NCI-H524 treated with DMSO at 0.1 percent for 48 hours (cell line): ENCODE results near the gene THSD1.
"Not testable (repeated sequence)": the region's sequence is repeated elsewhere in the genome, so short reads cannot be mapped to it uniquely, and the experiment has no call there.

Experiments
- DNase-seq: peaks from one replicate; lab custom pipeline; 2025; lab: John Stamatoyannopoulos, UW

Gene THSD1

GRCh38 chr13:52353193-52353592 is 52.8 kb downstream of the THSD1 start:
- no peak for DNase-seq

DNA sequence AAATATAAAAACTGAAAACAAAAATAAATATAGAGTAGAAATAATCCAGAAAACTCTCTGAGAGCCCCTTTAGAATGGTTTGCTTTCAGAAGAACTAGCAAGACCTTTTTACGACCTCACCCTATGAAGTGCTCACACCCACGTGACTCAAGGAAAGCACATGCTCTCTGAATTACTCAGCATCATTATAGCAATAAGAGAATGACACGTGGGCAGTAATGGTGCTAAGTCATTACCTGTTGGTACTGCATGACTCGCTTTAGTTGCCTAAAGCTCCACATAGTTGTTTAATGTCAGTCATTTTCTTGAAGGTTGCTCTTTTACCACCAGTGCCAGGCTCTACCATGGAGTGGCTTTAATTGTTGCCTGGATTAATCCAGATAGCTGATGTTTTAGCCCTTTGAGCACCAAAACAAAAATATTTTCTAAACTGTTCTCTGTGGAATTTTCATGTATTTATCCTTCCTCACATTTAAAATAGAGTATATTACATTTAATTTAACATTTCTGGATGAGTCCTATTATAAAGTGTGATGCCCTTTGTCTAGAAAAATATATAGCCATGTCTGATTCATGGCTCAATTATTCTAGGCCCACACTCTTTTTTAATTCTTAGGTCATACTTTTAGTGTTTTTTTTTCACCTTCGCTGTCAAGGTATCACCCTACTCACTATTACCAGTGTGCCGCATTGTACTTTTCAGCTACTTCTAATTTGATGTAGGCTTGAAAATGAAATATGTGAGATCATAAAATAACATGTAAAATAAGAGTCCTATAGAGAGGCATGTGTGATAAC is 56.8 kb downstream of the THSD1 start:
- no peak for DNase-seq

- DNase-seq, result no peak
These were observed 57.9 kb downstream of the THSD1 start for GRCh38 chr13:52348071-52348470.

GRCh38 chr13:52345631-52346251 is 60.2 kb downstream of the THSD1 start:
- DNase-seq, result no peak

DNA sequence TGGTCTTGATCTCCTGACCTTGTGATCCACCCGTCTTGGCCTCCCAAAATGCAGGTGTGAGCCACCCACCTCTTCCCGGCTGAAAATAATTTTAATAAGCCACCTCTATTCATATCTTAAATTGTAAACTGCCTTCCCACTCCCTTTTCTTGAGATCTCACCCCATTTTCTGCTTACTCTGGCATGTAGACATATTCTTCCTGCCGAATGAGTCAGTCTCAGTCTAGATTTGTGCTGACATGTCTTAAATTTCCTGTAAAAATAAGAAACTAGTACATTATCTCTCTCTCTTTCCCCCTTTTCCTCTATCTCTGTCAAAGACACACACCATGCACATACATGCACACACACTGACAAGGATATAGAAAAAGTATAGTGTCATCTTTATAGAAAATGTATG is 60.9 kb downstream of the THSD1 start:
- DNase-seq, result no peak

GRCh38 chr13:52344108-52344507 is 61.9 kb downstream of the THSD1 start:
- no peak for DNase-seq

GRCh38 chr13:52342203-52342602 is 63.8 kb downstream of the THSD1 start:
- not testable (repeated sequence) for DNase-seq

GRCh38 chr13:52337828-52338455 is 68.0 kb downstream of the THSD1 start:
- not testable (repeated sequence) for DNase-seq

GRCh38 chr13:52334107-52334506 is 71.9 kb downstream of the THSD1 start:
- DNase-seq, result not testable (repeated sequence)

DNA sequence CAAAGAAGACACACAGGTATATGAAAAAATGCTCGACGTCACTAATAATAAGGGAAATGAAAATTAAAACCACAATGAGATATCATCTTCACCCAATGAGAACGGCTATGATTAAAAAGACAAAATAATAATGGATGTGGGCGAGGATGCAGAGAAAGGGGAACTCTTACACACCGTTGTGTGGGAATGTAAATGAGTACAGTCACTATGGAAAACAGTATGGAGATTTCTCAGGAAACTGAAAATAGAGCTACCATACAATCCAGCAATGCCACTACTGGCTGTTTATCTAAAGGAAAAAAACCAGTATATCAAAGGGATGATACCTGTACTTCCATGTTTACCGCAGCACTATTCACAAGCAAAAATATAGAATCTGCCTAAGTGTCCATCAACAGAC is 74.1 kb downstream of the THSD1 start:
- not testable (repeated sequence) for DNase-seq
